ENCODE measurements around the gene CA6. TPM values are rescaled to one million over a fixed set of nuclear protein-coding genes. Genes with fewer than 3 reads are reported as not detected.

The CA6 gene
- polyA plus RNA-seq, 2 of the 4 experiments (the other 2 are of a cell fraction) = not detected

DNA sequence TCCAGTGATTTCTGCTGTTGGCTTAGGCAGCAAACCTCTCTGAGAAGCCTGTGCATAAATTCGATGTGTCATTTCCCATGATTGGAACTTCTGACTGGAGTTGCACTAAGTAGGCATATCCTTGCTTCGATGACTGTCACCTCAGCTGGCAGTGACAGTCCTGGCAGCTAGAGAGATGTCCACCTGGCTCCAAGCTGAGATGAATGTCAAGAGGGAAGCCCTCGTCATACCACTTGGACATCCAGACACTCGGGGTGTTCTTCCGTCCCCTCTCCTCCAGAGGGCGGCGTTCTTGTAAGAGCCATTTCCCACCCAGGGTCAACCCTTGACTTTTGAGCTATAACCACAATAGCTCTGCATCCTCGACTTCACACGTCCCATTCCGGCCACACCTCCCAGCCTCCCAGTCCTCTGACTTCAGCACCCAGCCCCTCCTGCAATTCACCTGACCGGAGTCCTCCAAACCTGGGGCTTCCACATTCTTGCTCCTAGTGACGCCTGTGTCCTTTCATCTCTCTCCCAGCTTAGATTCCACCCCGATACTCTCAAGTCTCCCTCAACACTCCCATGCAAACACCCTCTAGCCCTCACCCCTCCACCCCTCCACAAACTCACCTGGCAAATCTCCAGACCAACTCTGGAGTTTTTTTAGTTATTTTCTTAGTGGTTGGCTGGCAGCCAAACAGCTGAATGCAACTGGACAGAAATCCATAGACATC lies 17.3 kb downstream of the CA6 start:
- H3K4me3 ChIP-seq = no peak overlapping the region
- peak; percentile 84 to 96; a peak in 4 of 6 replicates for ATAC-seq
- no peak for FAIRE-seq
- H3K27ac ChIP-seq = no peak overlapping the region
- TF ChIP-seq FOXS1 (CRISPR knock-in tag; IDR thresholded peaks at IDR 0.05) (no peak), SMC3 (IDR thresholded peaks at IDR 0.05) (peak; percentile 22; the same call in 1 of the 3 replicates), RAD21 (conservative IDR thresholded peaks at IDR 0.05 in 1 of 2, IDR thresholded peaks at IDR 0.05 in 1 of 2) (peak in 1 of 2 experiments; percentile 50; a peak in 1 of 5 replicates)
- TF ChIP-seq, protein P1, sequence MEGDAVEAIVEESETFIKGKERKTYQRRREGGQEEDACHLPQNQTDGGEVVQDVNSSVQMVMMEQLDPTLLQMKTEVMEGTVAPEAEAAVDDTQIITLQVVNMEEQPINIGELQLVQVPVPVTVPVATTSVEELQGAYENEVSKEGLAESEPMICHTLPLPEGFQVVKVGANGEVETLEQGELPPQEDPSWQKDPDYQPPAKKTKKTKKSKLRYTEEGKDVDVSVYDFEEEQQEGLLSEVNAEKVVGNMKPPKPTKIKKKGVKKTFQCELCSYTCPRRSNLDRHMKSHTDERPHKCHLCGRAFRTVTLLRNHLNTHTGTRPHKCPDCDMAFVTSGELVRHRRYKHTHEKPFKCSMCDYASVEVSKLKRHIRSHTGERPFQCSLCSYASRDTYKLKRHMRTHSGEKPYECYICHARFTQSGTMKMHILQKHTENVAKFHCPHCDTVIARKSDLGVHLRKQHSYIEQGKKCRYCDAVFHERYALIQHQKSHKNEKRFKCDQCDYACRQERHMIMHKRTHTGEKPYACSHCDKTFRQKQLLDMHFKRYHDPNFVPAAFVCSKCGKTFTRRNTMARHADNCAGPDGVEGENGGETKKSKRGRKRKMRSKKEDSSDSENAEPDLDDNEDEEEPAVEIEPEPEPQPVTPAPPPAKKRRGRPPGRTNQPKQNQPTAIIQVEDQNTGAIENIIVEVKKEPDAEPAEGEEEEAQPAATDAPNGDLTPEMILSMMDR (IDR thresholded peaks at IDR 0.05) = peak; percentile 44
- no peaks in the 10 kb centered on the region for H3K9me3 ChIP-seq
- CTCF ChIA-PET = interaction anchor here (0.6 to 3.1 kb wide), 17 partner anchors 11 to 529 kb away, joined by 3 to 23 read pairs (median 3); partner anchors contain the start of gene CA6
- no peak overlapping the region for H3K4me2 ChIP-seq
- POLR2A ChIA-PET = no interaction called here
- H3K4me1 ChIP-seq = no peaks in the 10 kb centered on the region
- DNase-seq (ENCODE audit: low read depth in 1 of 2, low spot score in 1 of 2) = peak; percentile 74 to 82
- 42% methylated on average over 13 of the region's 13 CpGs for WGBS (ENCODE audit: missing lambda C conversion rate)

DNA sequence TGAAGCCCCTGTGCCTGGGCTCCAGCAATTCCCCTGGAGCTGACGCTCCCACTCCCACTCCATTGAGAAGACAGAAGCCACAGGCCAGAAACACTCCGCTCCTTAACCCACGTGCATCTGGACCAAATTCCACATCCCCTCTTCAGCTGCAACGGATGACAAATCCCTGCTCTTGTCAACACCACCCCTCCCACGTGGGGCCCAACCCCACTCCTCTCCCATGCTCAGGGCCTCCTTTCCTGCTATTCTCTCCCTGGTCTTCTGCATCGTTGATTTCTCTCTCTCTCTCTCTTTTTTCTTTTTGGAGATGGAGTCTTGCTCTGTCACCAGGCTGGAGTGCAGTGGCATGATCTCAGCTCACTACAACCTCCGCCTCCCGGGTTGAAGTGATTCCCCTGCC lies 18.3 kb downstream of the CA6 start:
- Histone ChIP-seq H3K4me1 (no peaks in the 10 kb centered on the region), H3K27ac (no peak overlapping the region), H3K4me2 (no peak overlapping the region), H3K9me3 (no peaks in the 10 kb centered on the region), H3K4me3 (no peak overlapping the region)
- CTCF ChIA-PET = interaction anchor here (0.6 to 3.1 kb wide), 7 partner anchors 10 to 258 kb away, joined by 3 to 23 read pairs (median 6); no protein-coding TSS in a partner anchor
- FAIRE-seq (no peak), ATAC-seq (no peak), DNase-seq (ENCODE audit: low read depth in 1 of 2, low spot score in 1 of 2) (no peak)
- 72% methylated on average over 8 of the region's 8 CpGs for WGBS (ENCODE audit: missing lambda C conversion rate)
- POLR2A ChIA-PET = no interaction called here
- TF ChIP-seq CEBPB (IDR thresholded peaks at IDR 0.05) (no peak), GATA3 (IDR thresholded peaks at IDR 0.05; ENCODE audit: borderline replicate concordance) (no peak), FOSL2 (IDR thresholded peaks at IDR 0.05) (no peak), FOSL2 (CRISPR knock-in tag; IDR thresholded peaks at IDR 0.05) (no peak), ZSCAN20 (CRISPR knock-in tag; IDR thresholded peaks at IDR 0.05) (no peak), KDM5A (IDR thresholded peaks at IDR 0.05) (no peak), RNF2 (IDR thresholded peaks at IDR 0.05; ENCODE audit: borderline replicate concordance, low read depth) (no peak), POLR2AphosphoS2 (conservative IDR thresholded peaks at IDR 0.05; ENCODE audit: low read length) (no peak), RARB (CRISPR knock-in tag; IDR thresholded peaks at IDR 0.05) (no peak), MAFK (IDR thresholded peaks at IDR 0.05; ENCODE audit: partially characterized antibody) (no peak), HOXB5 (CRISPR knock-in tag; IDR thresholded peaks at IDR 0.05) (no peak), POLR2A (IDR thresholded peaks at IDR 0.05; ENCODE audit: low read length) (no peak), HDAC2 (IDR thresholded peaks at IDR 0.05) (no peak), MAZ (IDR thresholded peaks at IDR 0.05; ENCODE audit: borderline replicate concordance, low read depth, low read length) (no peak), HEYL (CRISPR knock-in tag; IDR thresholded peaks at IDR 0.05) (no peak)
- TF ChIP-seq, protein P2, sequence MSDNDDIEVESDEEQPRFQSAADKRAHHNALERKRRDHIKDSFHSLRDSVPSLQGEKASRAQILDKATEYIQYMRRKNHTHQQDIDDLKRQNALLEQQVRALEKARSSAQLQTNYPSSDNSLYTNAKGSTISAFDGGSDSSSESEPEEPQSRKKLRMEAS (IDR thresholded peaks at IDR 0.05) = no peak
- TF ChIP-seq, protein P3, sequence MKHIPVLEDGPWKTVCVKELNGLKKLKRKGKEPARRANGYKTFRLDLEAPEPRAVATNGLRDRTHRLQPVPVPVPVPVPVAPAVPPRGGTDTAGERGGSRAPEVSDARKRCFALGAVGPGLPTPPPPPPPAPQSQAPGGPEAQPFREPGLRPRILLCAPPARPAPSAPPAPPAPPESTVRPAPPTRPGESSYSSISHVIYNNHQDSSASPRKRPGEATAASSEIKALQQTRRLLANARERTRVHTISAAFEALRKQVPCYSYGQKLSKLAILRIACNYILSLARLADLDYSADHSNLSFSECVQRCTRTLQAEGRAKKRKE (CRISPR knock-in tag; IDR thresholded peaks at IDR 0.05; ENCODE audit: low read depth) = no peak
- TF ChIP-seq, protein P4, sequence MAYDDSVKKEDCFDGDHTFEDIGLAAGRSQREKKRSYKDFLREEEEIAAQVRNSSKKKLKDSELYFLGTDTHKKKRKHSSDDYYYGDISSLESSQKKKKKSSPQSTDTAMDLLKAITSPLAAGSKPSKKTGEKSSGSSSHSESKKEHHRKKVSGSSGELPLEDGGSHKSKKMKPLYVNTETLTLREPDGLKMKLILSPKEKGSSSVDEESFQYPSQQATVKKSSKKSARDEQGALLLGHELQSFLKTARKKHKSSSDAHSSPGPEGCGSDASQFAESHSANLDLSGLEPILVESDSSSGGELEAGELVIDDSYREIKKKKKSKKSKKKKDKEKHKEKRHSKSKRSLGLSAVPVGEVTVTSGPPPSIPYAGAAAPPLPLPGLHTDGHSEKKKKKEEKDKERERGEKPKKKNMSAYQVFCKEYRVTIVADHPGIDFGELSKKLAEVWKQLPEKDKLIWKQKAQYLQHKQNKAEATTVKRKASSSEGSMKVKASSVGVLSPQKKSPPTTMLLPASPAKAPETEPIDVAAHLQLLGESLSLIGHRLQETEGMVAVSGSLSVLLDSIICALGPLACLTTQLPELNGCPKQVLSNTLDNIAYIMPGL (CRISPR knock-in tag; IDR thresholded peaks at IDR 0.05; ENCODE audit: borderline replicate concordance) = no peak

All from A549 (cell line).